T47D (cell line): ENCODE results near the gene GABRR1.
"Not testable (repeated sequence)": the region's sequence is repeated elsewhere in the genome, so short reads cannot be mapped to it uniquely, and the experiment has no call there.

ENCODE experiments used
- DNase-seq, 2 experiments: peaks; one replicate each; pipeline versions ENCODE4 v3.0.0 to v3.0.0-alpha.2; 2011 to 2012; ENCODE audit warnings: low read depth in 1 of 2, low spot score in 1 of 2
- JUND ChIP-seq: IDR thresholded peaks from 2 replicates; pipeline ENCODE4 v1.6.1; 2012; ENCODE audit warnings: low read depth
- in situ Hi-C: cut with HindIII; loops from 2 replicates; pipeline ENCODE4 v1.10.0; 2016; ENCODE audit warnings: low sequenced_read_pairs, low pct_unique_long_range_greater_than_20kb

Gene GABRR1

DNA sequence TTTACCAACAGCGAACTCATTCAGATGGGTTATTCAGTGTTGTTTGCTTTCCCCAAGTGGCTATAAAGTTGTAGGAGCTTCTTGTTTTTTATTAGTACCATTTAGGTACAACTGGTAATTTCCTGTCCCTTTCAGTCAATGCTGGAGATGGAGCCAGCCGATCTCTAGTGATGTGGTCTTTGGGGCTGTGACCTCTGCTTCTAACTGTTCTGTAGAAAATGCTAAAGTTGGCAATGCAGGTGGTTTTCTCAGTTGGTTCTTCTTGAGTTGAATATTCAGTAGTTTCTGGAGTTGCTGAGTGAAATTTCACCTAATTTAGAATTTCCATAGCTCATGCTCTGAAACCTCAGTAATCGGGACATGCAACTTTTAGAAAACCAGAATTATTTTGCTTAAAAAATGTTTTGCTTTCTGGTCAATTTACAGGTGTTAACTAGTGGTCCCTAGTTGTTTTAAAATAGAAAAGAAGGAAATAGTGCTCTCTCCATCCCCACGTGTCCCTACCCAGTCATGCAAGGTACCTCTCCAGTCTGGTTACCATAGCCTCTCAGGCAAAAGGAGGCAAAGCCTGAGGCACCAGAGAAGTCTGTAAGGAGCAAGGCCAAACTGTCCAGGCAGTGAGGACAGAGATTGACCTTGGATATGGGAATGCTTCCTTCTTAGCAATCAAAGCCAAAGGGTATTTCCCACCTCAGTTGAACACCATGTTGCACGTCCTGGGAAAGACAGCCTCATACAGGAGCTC, 27.3 kb upstream of the GABRR1 start:
- in situ Hi-C loops = no loop called here
- DNase-seq = no peak
- TF ChIP-seq JUND = no peak

DNA sequence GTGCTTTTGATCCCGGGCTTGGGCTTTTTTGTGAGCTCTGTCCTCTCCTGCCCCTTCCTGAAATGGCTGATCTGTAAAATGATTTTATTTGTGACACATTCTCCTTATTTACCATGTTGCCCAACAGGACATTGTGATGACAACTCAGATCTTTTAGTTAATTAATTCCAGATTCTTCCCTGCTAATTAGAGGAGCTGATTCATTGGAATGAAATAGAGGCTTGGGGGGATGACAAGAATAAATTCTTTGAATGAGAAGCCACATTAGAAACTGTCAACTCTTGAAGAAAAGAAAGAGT, 26.1 kb upstream of the GABRR1 start:
- in situ Hi-C loops = no loop called here
- DNase-seq = no peak
- no peak for TF ChIP-seq JUND

DNA sequence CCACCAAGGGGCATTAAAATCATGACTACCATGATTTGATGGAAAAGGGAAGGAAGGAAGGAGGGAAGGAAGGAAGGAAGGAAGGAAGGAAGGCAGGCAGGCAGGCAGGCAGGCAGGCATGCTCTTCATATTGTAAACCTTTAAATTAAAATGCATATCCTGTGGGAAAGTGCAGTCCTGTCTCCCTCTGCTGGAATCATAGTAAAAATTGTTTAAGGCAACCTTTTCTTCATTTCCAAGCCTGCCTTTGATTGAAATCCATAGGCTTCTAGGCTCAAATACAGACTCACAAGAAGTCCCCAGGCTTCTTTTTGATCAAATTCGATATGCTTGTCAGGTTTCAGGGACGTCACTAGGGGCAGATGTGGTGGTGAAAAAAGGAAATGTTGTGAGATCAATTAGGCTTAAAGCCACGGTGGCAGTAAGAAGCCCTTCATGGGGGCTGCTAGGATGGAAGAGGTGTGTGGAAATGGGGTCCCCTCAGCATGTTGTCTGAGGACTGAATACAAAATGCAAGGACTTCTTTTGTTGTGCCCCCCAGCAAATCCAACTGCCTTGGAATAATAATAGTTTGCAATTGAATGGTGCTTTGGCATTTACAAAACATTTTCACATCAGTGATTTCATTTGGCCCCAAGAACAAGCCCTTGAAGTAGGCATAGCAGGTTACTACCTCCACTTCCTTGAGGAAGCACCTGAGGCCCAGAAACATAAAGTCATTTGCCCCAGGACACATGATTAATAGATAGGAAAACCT, 25.6 kb upstream of the GABRR1 start:
- in situ Hi-C loops = no loop called here
- no peak for TF ChIP-seq JUND
- peak; percentile 35 to 70 for DNase-seq

- DNase-seq = no peak
- TF ChIP-seq JUND = no peak
- in situ Hi-C loops = no loop called here
Measured at GRCh38 chr6:89239338-89239737, 22.2 kb upstream of the GABRR1 start.

GRCh38 chr6:89237158-89237557, 20.0 kb upstream of the GABRR1 start:
- no peak for DNase-seq
- in situ Hi-C loops = no loop called here
- TF ChIP-seq JUND = no peak

GRCh38 chr6:89233605-89234004, 16.4 kb upstream of the GABRR1 start:
- DNase-seq, in situ Hi-C loops: not testable (repeated sequence)

DNA sequence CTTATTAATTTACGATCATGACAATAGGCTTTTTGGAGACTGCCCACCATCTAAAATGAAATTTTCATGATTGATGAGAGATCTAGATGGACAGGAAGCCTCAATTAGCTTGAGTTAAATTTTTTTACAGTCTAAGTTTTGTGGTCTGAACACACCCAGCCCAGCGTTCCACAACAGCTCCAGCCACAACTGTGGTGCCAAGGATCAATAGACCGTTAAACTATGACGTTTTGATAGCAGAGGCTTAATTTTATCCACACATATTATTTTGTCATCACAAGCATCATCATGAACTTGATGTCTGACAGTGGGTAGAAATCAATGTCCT, 5.5 kb upstream of the GABRR1 start:
- no peak for DNase-seq
- no peak for TF ChIP-seq JUND
- in situ Hi-C loops = no loop called here

GRCh38 chr6:89221971-89222711, 5.0 kb upstream of the GABRR1 start:
- no peak for TF ChIP-seq JUND
- DNase-seq = no peak
- in situ Hi-C loops = no loop called here

GRCh38 chr6:89221129-89221528, 4.0 kb upstream of the GABRR1 start:
- in situ Hi-C loops = no loop called here
- no peak for TF ChIP-seq JUND
- no peak for DNase-seq

DNA sequence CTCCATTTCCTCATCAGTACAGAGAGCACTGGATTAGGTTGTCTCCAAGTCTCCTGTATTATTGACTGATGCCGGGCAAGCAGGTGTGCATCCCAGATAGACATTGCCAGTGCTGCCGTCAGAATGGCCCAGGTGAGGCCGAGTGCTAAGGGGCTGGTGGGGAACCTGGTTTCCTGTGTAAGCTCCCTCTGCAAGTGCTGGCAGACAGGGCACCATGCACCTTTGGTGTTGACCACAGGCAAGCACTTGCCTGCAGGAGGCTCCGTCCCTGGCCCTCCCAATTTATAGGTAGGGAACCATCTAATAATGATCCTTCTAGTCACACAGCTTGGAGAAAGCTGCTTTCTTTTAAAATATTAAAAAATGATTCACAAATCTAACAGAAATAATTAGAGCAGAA, 747 bp downstream of the GABRR1 start:
- no peak for DNase-seq
- no peak for TF ChIP-seq JUND
- in situ Hi-C loops = no loop called here

DNA sequence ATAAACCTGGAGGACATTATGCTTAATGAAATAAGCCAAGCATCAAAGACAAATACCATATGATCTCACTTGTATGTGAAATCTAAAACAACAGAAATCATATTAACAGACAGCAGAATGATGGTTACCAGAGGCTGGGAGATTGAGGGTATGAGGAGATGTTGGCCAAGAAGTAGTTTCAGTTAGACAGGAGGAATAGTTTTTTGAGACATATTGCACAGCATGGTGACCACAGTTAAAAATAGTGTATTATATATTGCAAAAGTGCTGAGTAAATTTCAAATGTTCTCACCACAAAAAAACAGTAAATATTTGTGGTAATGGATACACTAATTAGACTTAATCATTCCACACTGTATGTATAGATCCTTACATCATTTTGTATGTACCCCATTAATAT, 1.8 kb downstream of the GABRR1 start:
- in situ Hi-C loops = no loop called here
- no peak for TF ChIP-seq JUND
- no peak for DNase-seq

- TF ChIP-seq JUND = no peak
- in situ Hi-C loops = no loop called here
- no peak for DNase-seq
Measured at GRCh38 chr6:89214197-89214596, 3.0 kb downstream of the GABRR1 start.

- no peak for DNase-seq
- no peak for TF ChIP-seq JUND
- in situ Hi-C loops = no loop called here
Measured at GRCh38 chr6:89212472-89212871, 4.7 kb downstream of the GABRR1 start.
